ENCODE results near the gene IL17RA.

IL17RA gene

GRCh38 chr22:17131686-17132085, 46.9 kb downstream of the IL17RA start:
- peak; percentile 48 for DNase-seq
- Histone ChIP-seq H3K27me3 (no peaks in the 10 kb centered on the region), H3K4me1 (no peaks in the 10 kb centered on the region), H3K9me3 (no peaks in the 10 kb centered on the region), H3K4me3 (ENCODE audit: low read depth, low read length) (no peak overlapping the region), H3K36me3 (no peaks in the 10 kb centered on the region)
- peak; percentile 22; the same call in 1 of the 2 replicates for TF ChIP-seq CTCF (IDR thresholded peaks at IDR 0.05; ENCODE audit: low read depth, low read length)

- TF ChIP-seq CTCF (IDR thresholded peaks at IDR 0.05; ENCODE audit: low read depth, low read length) = no peak
- Histone ChIP-seq H3K4me1 (no peaks in the 10 kb centered on the region), H3K9me3 (no peaks in the 10 kb centered on the region), H3K36me3 (no peaks in the 10 kb centered on the region), H3K4me3 (ENCODE audit: low read depth, low read length) (no peak overlapping the region), H3K27me3 (no peaks in the 10 kb centered on the region)
- DNase-seq = no peak
Measured at GRCh38 chr22:17132112-17132511, 47.3 kb downstream of the IL17RA start.

- Histone ChIP-seq H3K27me3 (no peaks in the 10 kb centered on the region), H3K4me1 (no peaks in the 10 kb centered on the region), H3K4me3 (ENCODE audit: low read depth, low read length) (no peak overlapping the region), H3K9me3 (no peaks in the 10 kb centered on the region), H3K36me3 (peaks cover 6% of the 10 kb centered on the region)
- no peak for TF ChIP-seq CTCF (IDR thresholded peaks at IDR 0.05; ENCODE audit: low read depth, low read length)
- DNase-seq = no peak
Measured at GRCh38 chr22:17133137-17133536, 48.3 kb downstream of the IL17RA start.

GRCh38 chr22:17135153-17135760, 50.5 kb downstream of the IL17RA start:
- H3K4me3 ChIP-seq (ENCODE audit: low read depth, low read length) = no peak overlapping the region
- no peaks in the 10 kb centered on the region for H3K4me1 ChIP-seq
- peaks cover 17% of the 10 kb centered on the region for H3K36me3 ChIP-seq
- H3K27me3 ChIP-seq = no peaks in the 10 kb centered on the region
- DNase-seq = no peak
- H3K9me3 ChIP-seq = no peaks in the 10 kb centered on the region
- no peak for TF ChIP-seq CTCF (IDR thresholded peaks at IDR 0.05; ENCODE audit: low read depth, low read length)

GRCh38 chr22:17137170-17137569, 52.4 kb downstream of the IL17RA start:
- Histone ChIP-seq H3K4me3 (ENCODE audit: low read depth, low read length) (no peak overlapping the region), H3K36me3 (peaks cover 25% of the 10 kb centered on the region), H3K9me3 (no peaks in the 10 kb centered on the region), H3K4me1 (no peaks in the 10 kb centered on the region), H3K27me3 (no peaks in the 10 kb centered on the region)
- no peak for DNase-seq
- TF ChIP-seq CTCF (IDR thresholded peaks at IDR 0.05; ENCODE audit: low read depth, low read length) = no peak

- no peaks in the 10 kb centered on the region for H3K9me3 ChIP-seq
- no peak for DNase-seq
- peaks cover 25% of the 10 kb centered on the region for H3K36me3 ChIP-seq
- no peaks in the 10 kb centered on the region for H3K4me1 ChIP-seq
- no peaks in the 10 kb centered on the region for H3K27me3 ChIP-seq
- no peak for TF ChIP-seq CTCF (IDR thresholded peaks at IDR 0.05; ENCODE audit: low read depth, low read length)
- H3K4me3 ChIP-seq (ENCODE audit: low read depth, low read length) = no peak overlapping the region
Measured at GRCh38 chr22:17137861-17138425, 53.1 kb downstream of the IL17RA start.

All from BE2C (cell line).